HEK293T (cell line): Measurements from ENCODE around the gene KLHL17.

Experiments used
- CTCF ChIA-PET: fragments of 350-600 bp; formaldehyde crosslinking; extraction: SDS; loops from one replicate; lab custom pipeline; 2021; ENCODE audit warnings: antibody characterized with exemption, inconsistent platforms; lab: Yijun Ruan, JAX
- POLR2A ChIA-PET: fragments of 350-600 bp; formaldehyde crosslinking; extraction: SDS; loops from one replicate; lab custom pipeline; 2020; ENCODE audit warnings: antibody characterized with exemption, inconsistent platforms; lab: Yijun Ruan, JAX
- DNase-seq: peaks from one replicate; pipeline ENCODE4 v3.0.0; 2012; ENCODE audit warnings: mixed read lengths; ENCODE audit errors: extremely low spot score
- ARNT ChIP-seq: fragments of 450-650 bp; IDR thresholded peaks from 2 replicates; pipeline ENCODE4 v1.6.1; 2017; ENCODE audit warnings: mild to moderate bottlenecking
- BHLHE40 ChIP-seq: fragments of 450-650 bp; IDR thresholded peaks from 2 replicates; pipeline ENCODE4 v1.6.1; 2016; ENCODE audit warnings: mild to moderate bottlenecking, moderate library complexity, borderline replicate concordance
- CTBP1 ChIP-seq: fragments of 450-650 bp; IDR thresholded peaks from 2 replicates; pipeline ENCODE4 v1.6.1; 2016; ENCODE audit warnings: borderline replicate concordance
- ELF4 ChIP-seq: fragments of 450-650 bp; IDR thresholded peaks from 2 replicates; pipeline ENCODE4 v1.6.1; 2017; ENCODE audit warnings: antibody characterized with exemption
- FOXA1 ChIP-seq: fragments of 450-650 bp; IDR thresholded peaks from 2 replicates; pipeline ENCODE4 v1.6.1; 2016; ENCODE audit warnings: mild to moderate bottlenecking
- FOXK2 ChIP-seq: fragments of 450-650 bp; IDR thresholded peaks from 2 replicates; pipeline ENCODE4 v1.6.1; 2016; ENCODE audit warnings: mild to moderate bottlenecking
- FOXM1 ChIP-seq: fragments of 450-650 bp; IDR thresholded peaks from 2 replicates; pipeline ENCODE4 v1.6.1; 2017; ENCODE audit warnings: mild to moderate bottlenecking, borderline replicate concordance
- HDGF ChIP-seq: fragments of 450-650 bp; IDR thresholded peaks from 2 replicates; pipeline ENCODE4 v1.6.1; 2017; ENCODE audit warnings: antibody characterized with exemption, borderline replicate concordance
- L3MBTL2 ChIP-seq: fragments of 450-650 bp; conservative IDR thresholded peaks from 2 replicates; pipeline ENCODE4 v1.6.1; 2016; ENCODE audit warnings: mild to moderate bottlenecking
- LEF1 ChIP-seq: fragments of 450-650 bp; IDR thresholded peaks from 2 replicates; pipeline ENCODE4 v1.6.1; 2017; ENCODE audit warnings: mild to moderate bottlenecking, borderline replicate concordance
- NFRKB ChIP-seq: fragments of 450-650 bp; IDR thresholded peaks from 2 replicates; pipeline ENCODE4 v1.6.1; 2016; ENCODE audit warnings: mild to moderate bottlenecking, moderate library complexity
- PKNOX1 ChIP-seq: fragments of 450-650 bp; IDR thresholded peaks from 2 replicates; pipeline ENCODE4 v1.6.1; 2016
- SP1 ChIP-seq: fragments of 450-650 bp; IDR thresholded peaks from 2 replicates; pipeline ENCODE4 v1.6.1; 2017
- SUZ12 ChIP-seq: fragments of 450-650 bp; IDR thresholded peaks from 2 replicates; pipeline ENCODE4 v1.6.1; 2016; ENCODE audit warnings: mild to moderate bottlenecking
- TARDBP ChIP-seq: fragments of 450-650 bp; IDR thresholded peaks from 2 replicates; pipeline ENCODE4 v1.6.1; 2016
- ZNF384 ChIP-seq: fragments of 450-650 bp; IDR thresholded peaks from 2 replicates; pipeline ENCODE4 v1.6.1; 2016

The KLHL17 gene

GRCh38 chr1:952603-953002, 7.8 kb upstream of the KLHL17 start:
- POLR2A ChIA-PET: no interaction called here
- no peak for TF ChIP-seq HDGF
- no peak for TF ChIP-seq SP1
- TF ChIP-seq FOXM1: no peak
- TF ChIP-seq TARDBP: no peak
- no peak for TF ChIP-seq LEF1
- TF ChIP-seq ELF4: no peak
- TF ChIP-seq ZNF384: no peak
- no peak for TF ChIP-seq FOXK2
- TF ChIP-seq ARNT: no peak
- no peak for TF ChIP-seq NFRKB
- no peak for TF ChIP-seq L3MBTL2
- TF ChIP-seq CTBP1: no peak
- TF ChIP-seq SUZ12: no peak
- TF ChIP-seq PKNOX1: no peak
- TF ChIP-seq FOXA1: no peak
- CTCF ChIA-PET: interaction anchor here (1.2 kb wide), 1 partner anchor 48 kb away, joined by 3 read pairs; no protein-coding TSS in a partner anchor

GRCh38 chr1:953524-954320, 6.7 kb upstream of the KLHL17 start:
- DNase-seq: no peak
- ChIA-PET CTCF (no interaction called here), POLR2A (interaction anchor here (1.8 to 2.0 kb wide), 2 partner anchors 12 to 15 kb away, joined by 7 to 10 read pairs; no protein-coding TSS in a partner anchor)
- TF ChIP-seq CTBP1 (no peak), SP1 (no peak), FOXM1 (no peak), L3MBTL2 (no peak), FOXA1 (no peak), HDGF (no peak)

More at GRCh38 chr1:952603-953002, 7.8 kb upstream of the KLHL17 start:
- DNase-seq: no peak

- ChIA-PET CTCF (no interaction called here), POLR2A (interaction anchor here (1.8 to 2.0 kb wide), 2 partner anchors 13 to 16 kb away, joined by 7 to 10 read pairs; no protein-coding TSS in a partner anchor)
- TF ChIP-seq LEF1 (no peak), CTBP1 (no peak), ARNT (no peak), L3MBTL2 (no peak)
- no peak for DNase-seq
Measured at GRCh38 chr1:954927-955326, 5.5 kb upstream of the KLHL17 start.

GRCh38 chr1:955474-955873, 4.9 kb upstream of the KLHL17 start:
- ChIA-PET POLR2A (interaction anchor here (1.1 to 2.0 kb wide), 3 partner anchors 12 to 17 kb away, joined by 3 to 10 read pairs (median 7); no protein-coding TSS in a partner anchor), CTCF (no interaction called here)
- no peak for DNase-seq
- TF ChIP-seq ARNT (no peak), FOXK2 (no peak), SUZ12 (no peak), CTBP1 (no peak)

- ChIA-PET POLR2A (interaction anchor here (1.1 kb wide), 1 partner anchor 11 kb away, joined by 3 read pairs; no protein-coding TSS in a partner anchor), CTCF (no interaction called here)
- DNase-seq: no peak
- TF ChIP-seq BHLHE40 (no peak), PKNOX1 (no peak), LEF1 (no peak), ARNT (no peak), HDGF (no peak), FOXK2 (no peak), FOXA1 (no peak), NFRKB (no peak), ELF4 (no peak)
Measured at GRCh38 chr1:956636-957035, 3.7 kb upstream of the KLHL17 start.

GRCh38 chr1:958823-959730, 1.3 kb upstream of the KLHL17 start, which contains the start of gene NOC2L:
Gene NOC2L, minus strand, starts transcription at chr1:959256. Its CDS starts 16 bp downstream, at chr1:959240.
- ChIA-PET POLR2A (interaction anchor here (0.8 to 1.8 kb wide), 6 partner anchors 13 to 39 kb away, joined by 3 to 7 read pairs (median 4); no protein-coding TSS in a partner anchor), CTCF (no interaction called here)
- TF ChIP-seq ELF4 (peak; percentile 50; the same call in 1 of the 2 replicates), L3MBTL2 (peak; percentile 52), NFRKB (no peak)
- DNase-seq: peak; percentile 91
